Measurements from ENCODE around the gene MTHFD1L. TPM values are rescaled to one million over a fixed set of nuclear protein-coding genes. Genes with fewer than 3 reads are reported as not detected.
"Not testable (repeated sequence)": the region's sequence is repeated elsewhere in the genome, so short reads cannot be mapped to it uniquely, and the experiment has no call there.

The MTHFD1L gene
- total RNA-seq, 1 donor, result 68.7 TPM

GRCh38 chr6:151084275-151084674 is 218.8 kb downstream of the MTHFD1L start:
- TF ChIP-seq, protein P1, sequence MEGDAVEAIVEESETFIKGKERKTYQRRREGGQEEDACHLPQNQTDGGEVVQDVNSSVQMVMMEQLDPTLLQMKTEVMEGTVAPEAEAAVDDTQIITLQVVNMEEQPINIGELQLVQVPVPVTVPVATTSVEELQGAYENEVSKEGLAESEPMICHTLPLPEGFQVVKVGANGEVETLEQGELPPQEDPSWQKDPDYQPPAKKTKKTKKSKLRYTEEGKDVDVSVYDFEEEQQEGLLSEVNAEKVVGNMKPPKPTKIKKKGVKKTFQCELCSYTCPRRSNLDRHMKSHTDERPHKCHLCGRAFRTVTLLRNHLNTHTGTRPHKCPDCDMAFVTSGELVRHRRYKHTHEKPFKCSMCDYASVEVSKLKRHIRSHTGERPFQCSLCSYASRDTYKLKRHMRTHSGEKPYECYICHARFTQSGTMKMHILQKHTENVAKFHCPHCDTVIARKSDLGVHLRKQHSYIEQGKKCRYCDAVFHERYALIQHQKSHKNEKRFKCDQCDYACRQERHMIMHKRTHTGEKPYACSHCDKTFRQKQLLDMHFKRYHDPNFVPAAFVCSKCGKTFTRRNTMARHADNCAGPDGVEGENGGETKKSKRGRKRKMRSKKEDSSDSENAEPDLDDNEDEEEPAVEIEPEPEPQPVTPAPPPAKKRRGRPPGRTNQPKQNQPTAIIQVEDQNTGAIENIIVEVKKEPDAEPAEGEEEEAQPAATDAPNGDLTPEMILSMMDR (IDR thresholded peaks at IDR 0.05; ENCODE audit: insufficient read depth, low read length), result no peak
- DNase-seq (ENCODE audit: low read depth), result no peak
- H3K4me3 ChIP-seq (ENCODE audit: low read depth, low read length), result no peak overlapping the region

GRCh38 chr6:151087055-151087454 is 221.6 kb downstream of the MTHFD1L start:
- H3K4me3 ChIP-seq (ENCODE audit: low read depth, low read length), result not testable (repeated sequence)

GRCh38 chr6:151087861-151088598 is 222.5 kb downstream of the MTHFD1L start:
- TF ChIP-seq, protein P1 (IDR thresholded peaks at IDR 0.05; ENCODE audit: insufficient read depth, low read length), result no peak
- DNase-seq (ENCODE audit: low read depth), result peak; percentile 80
- H3K4me3 ChIP-seq (ENCODE audit: low read depth, low read length), result no peak overlapping the region

More at GRCh38 chr6:151087055-151087454, 221.6 kb downstream of the MTHFD1L start:
- not testable (repeated sequence) for DNase-seq (ENCODE audit: low read depth)

- TF ChIP-seq, protein P1 (IDR thresholded peaks at IDR 0.05; ENCODE audit: insufficient read depth, low read length), result no peak
- H3K4me3 ChIP-seq (ENCODE audit: low read depth, low read length), result no peak overlapping the region
- no peak for DNase-seq (ENCODE audit: low read depth)
Measured at GRCh38 chr6:151088599-151088935, 223.1 kb downstream of the MTHFD1L start.

DNA sequence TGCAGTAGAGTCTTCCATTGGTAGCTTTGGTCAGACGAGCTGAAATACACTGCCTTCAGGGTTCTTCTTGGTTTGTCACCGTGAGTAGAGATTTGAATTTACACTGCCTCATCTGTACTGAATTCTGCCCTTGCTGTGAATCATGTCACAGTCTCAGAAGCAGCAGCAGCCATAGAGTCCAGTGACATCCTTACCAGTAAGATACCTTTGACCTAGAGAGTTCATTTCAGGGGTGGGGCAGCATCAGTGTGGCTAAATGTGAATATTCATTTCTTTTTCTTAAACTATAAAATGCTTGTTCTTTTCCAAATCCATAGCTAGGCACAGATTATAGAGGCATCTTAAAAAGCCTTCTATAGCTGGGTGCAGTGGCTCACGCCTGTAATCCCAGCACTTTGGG is 223.5 kb downstream of the MTHFD1L start:
- no peak for DNase-seq (ENCODE audit: low read depth)
- TF ChIP-seq, protein P1 (IDR thresholded peaks at IDR 0.05; ENCODE audit: insufficient read depth, low read length), result no peak
- H3K4me3 ChIP-seq (ENCODE audit: low read depth, low read length), result no peak overlapping the region

DNA sequence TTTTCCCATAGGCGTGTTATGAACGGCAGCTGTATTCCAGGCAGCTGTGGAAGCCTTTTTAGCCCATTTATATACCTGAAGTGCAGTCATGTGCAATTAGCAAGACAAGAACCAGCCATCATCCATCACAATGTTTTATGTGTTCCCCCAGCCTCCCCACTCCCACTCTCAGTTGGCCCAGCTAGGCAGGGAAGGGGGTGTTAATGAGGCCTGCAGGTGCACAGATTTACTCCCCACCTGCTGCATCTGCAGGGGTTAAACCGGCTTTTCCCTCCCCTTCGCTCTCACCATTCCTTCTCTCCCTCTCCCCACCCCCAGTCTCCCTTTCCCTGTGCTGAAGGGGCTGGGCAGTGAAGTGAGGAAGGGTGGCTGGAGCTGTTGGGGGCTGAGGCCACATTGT is 224.5 kb downstream of the MTHFD1L start:
- TF ChIP-seq, protein P1 (IDR thresholded peaks at IDR 0.05; ENCODE audit: insufficient read depth, low read length), result no peak
- H3K4me3 ChIP-seq (ENCODE audit: low read depth, low read length), result no peak overlapping the region
- DNase-seq (ENCODE audit: low read depth), result no peak

DNA sequence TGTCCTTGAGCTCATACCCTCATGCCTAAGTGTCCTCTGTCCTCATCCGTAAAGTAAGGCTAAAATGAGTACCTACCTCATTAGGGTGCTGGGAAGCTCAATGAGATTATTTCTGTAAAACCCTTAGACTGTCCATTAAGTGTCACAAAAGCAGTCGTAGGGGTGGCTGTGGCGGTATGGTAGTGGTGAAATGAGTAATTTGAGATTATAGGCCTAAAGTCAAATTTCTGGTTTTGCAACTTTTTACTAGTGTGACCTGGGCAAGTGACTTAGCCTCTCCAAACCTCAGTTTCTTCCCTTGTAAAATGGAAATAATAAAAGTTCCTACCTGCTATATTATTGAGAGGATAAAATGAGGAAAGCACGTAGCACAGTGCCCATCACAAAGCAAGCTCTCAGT is 226.1 kb downstream of the MTHFD1L start:
- TF ChIP-seq, protein P1 (IDR thresholded peaks at IDR 0.05; ENCODE audit: insufficient read depth, low read length), result no peak
- no peak for DNase-seq (ENCODE audit: low read depth)
- no peak overlapping the region for H3K4me3 ChIP-seq (ENCODE audit: low read depth, low read length)

Data from fibroblast of the aortic adventitia (primary cell).